ENCODE results near the gene VEPH1.

The VEPH1 gene

GRCh38 chr3:157541506-157542236, 38.5 kb upstream of the VEPH1 start:
- no peak for TF ChIP-seq CTCF (IDR thresholded peaks at IDR 0.05; ENCODE audit: control insufficient read depth, extremely low read depth, insufficient read depth)
- DNase-seq (ENCODE audit: low read depth) = no peak
- H3K4me3 ChIP-seq (ENCODE audit: low read depth, low read length) = no peak overlapping the region

GRCh38 chr3:157540656-157541055, 37.4 kb upstream of the VEPH1 start:
- no peak overlapping the region for H3K4me3 ChIP-seq (ENCODE audit: low read depth, low read length)
- DNase-seq (ENCODE audit: low read depth) = peak; percentile 75
- TF ChIP-seq CTCF (IDR thresholded peaks at IDR 0.05; ENCODE audit: control insufficient read depth, extremely low read depth, insufficient read depth) = no peak

GRCh38 chr3:157535667-157536066, 32.5 kb upstream of the VEPH1 start:
- DNase-seq (ENCODE audit: low read depth) = no peak
- H3K4me3 ChIP-seq (ENCODE audit: low read depth, low read length) = no peak overlapping the region
- no peak for TF ChIP-seq CTCF (IDR thresholded peaks at IDR 0.05; ENCODE audit: control insufficient read depth, extremely low read depth, insufficient read depth)

- DNase-seq (ENCODE audit: low read depth) = no peak
- TF ChIP-seq CTCF (IDR thresholded peaks at IDR 0.05; ENCODE audit: control insufficient read depth, extremely low read depth, insufficient read depth) = no peak
- no peak overlapping the region for H3K4me3 ChIP-seq (ENCODE audit: low read depth, low read length)
Observed at GRCh38 chr3:157534725-157535161, 31.5 kb upstream of the VEPH1 start.

- no peak overlapping the region for H3K4me3 ChIP-seq (ENCODE audit: low read depth, low read length)
- DNase-seq (ENCODE audit: low read depth) = no peak
- no peak for TF ChIP-seq CTCF (IDR thresholded peaks at IDR 0.05; ENCODE audit: control insufficient read depth, extremely low read depth, insufficient read depth)
Observed at GRCh38 chr3:157533298-157534070, 30.3 kb upstream of the VEPH1 start.

GRCh38 chr3:157532529-157533297, 29.5 kb upstream of the VEPH1 start:
- no peak overlapping the region for H3K4me3 ChIP-seq (ENCODE audit: low read depth, low read length)
- DNase-seq (ENCODE audit: low read depth) = peak; percentile 32
- peak; percentile 80 for TF ChIP-seq CTCF (IDR thresholded peaks at IDR 0.05; ENCODE audit: control insufficient read depth, extremely low read depth, insufficient read depth)
